ENCODE data around the gene SNAP91.

The SNAP91 gene

GRCh38 chr6:83514866-83515466, 193.9 kb downstream of the SNAP91 start:
- Histone ChIP-seq H3K14ac (ENCODE audit: low read length) (no peak overlapping the region), H3K23ac (ENCODE audit: low read depth, low read length, poor library complexity) (no peak overlapping the region), H3K4me1 (ENCODE audit: control insufficient read depth in 2 of 2, insufficient read depth in 1 of 2, low read depth in 1 of 2, low read length in 2 of 2) (peaks cover 0 to 3% of the 10 kb centered on the region in 2 donors), H3K27ac (replicated peaks; ENCODE audit: low read length) (no peak overlapping the region), H3K18ac (ENCODE audit: low read length) (no peak overlapping the region), H2BK15ac (ENCODE audit: low read length) (no peak overlapping the region), H3K36me3 (replicated peaks in 1 of 2; ENCODE audit: control insufficient read depth in 2 of 2, insufficient read depth in 2 of 2, low read length in 2 of 2) (no peaks in the 10 kb centered on the region), H3K27me3 (ENCODE audit: control insufficient read depth in 3 of 3, insufficient read depth in 3 of 3, low read depth in 1 of 3, low read length in 3 of 3) (peaks cover 0 to 16% (median 0%) of the 10 kb centered on the region in 3 experiments), H3K79me1 (ENCODE audit: low read depth, low read length) (no peaks in the 10 kb centered on the region), H4K8ac (ENCODE audit: low read depth, low read length) (no peak overlapping the region), H2AFZ (ENCODE audit: low read length) (no peak overlapping the region), H3K4me3 (ENCODE audit: low read length in 2 of 2) (no peak overlapping the region), H2AK5ac (ENCODE audit: low read depth, low read length) (no peak overlapping the region), H2BK12ac (ENCODE audit: low read length) (no peak overlapping the region), H3K4me2 (ENCODE audit: insufficient read depth, low read length, poor library complexity, severe bottlenecking) (no peak overlapping the region), H2BK120ac (ENCODE audit: low read depth, low read length) (no peak overlapping the region), H3K4ac (ENCODE audit: low read length) (no peak overlapping the region), H3K9me3 (replicated peaks in 1 of 2; ENCODE audit: control insufficient read depth in 2 of 2, insufficient read depth in 1 of 2, low read depth in 1 of 2, low read length in 2 of 2) (no peaks in the 10 kb centered on the region), H2BK5ac (ENCODE audit: low read length) (no peak overlapping the region), H3K9ac (ENCODE audit: low read depth, low read length, poor library complexity) (no peak overlapping the region), H4K91ac (ENCODE audit: low read depth, low read length, poor library complexity) (no peak overlapping the region)
- WGBS, 2 donors (ENCODE audit: extremely low coverage in 2 of 2, insufficient read length in 2 of 2, insufficient replicate concordance in 1 of 2): no CpG with 5 or more reads among the region's 4 CpGs
- peak; percentile 56 for DNase-seq (ENCODE audit: low spot score)

GRCh38 chr6:83514466-83514865, 194.4 kb downstream of the SNAP91 start:
- Histone ChIP-seq H3K9me3 (replicated peaks in 1 of 2; ENCODE audit: control insufficient read depth in 2 of 2, insufficient read depth in 1 of 2, low read depth in 1 of 2, low read length in 2 of 2) (no peaks in the 10 kb centered on the region), H3K23ac (ENCODE audit: low read depth, low read length, poor library complexity) (no peak overlapping the region), H3K4me1 (ENCODE audit: control insufficient read depth in 2 of 2, insufficient read depth in 1 of 2, low read depth in 1 of 2, low read length in 2 of 2) (peaks cover 0 to 3% of the 10 kb centered on the region in 2 donors), H2BK12ac (ENCODE audit: low read length) (no peak overlapping the region), H2AFZ (ENCODE audit: low read length) (no peak overlapping the region), H3K4ac (ENCODE audit: low read length) (no peak overlapping the region), H2BK5ac (ENCODE audit: low read length) (no peak overlapping the region), H4K8ac (ENCODE audit: low read depth, low read length) (no peak overlapping the region), H4K91ac (ENCODE audit: low read depth, low read length, poor library complexity) (no peak overlapping the region), H3K9ac (ENCODE audit: low read depth, low read length, poor library complexity) (no peak overlapping the region), H3K36me3 (replicated peaks in 1 of 2; ENCODE audit: control insufficient read depth in 2 of 2, insufficient read depth in 2 of 2, low read length in 2 of 2) (no peaks in the 10 kb centered on the region), H3K14ac (ENCODE audit: low read length) (no peak overlapping the region), H3K18ac (ENCODE audit: low read length) (no peak overlapping the region), H3K79me1 (ENCODE audit: low read depth, low read length) (no peaks in the 10 kb centered on the region), H3K27ac (replicated peaks; ENCODE audit: low read length) (no peak overlapping the region), H3K27me3 (ENCODE audit: control insufficient read depth in 3 of 3, insufficient read depth in 3 of 3, low read depth in 1 of 3, low read length in 3 of 3) (peaks cover 0 to 16% (median 0%) of the 10 kb centered on the region in 3 experiments), H2AK5ac (ENCODE audit: low read depth, low read length) (no peak overlapping the region), H2BK15ac (ENCODE audit: low read length) (no peak overlapping the region), H2BK120ac (ENCODE audit: low read depth, low read length) (no peak overlapping the region), H3K4me3 (ENCODE audit: low read length in 2 of 2) (no peak overlapping the region), H3K4me2 (ENCODE audit: insufficient read depth, low read length, poor library complexity, severe bottlenecking) (no peak overlapping the region)
- WGBS, 2 donors (ENCODE audit: extremely low coverage in 2 of 2, insufficient read length in 2 of 2, insufficient replicate concordance in 1 of 2): no CpG with 5 or more reads among the region's 1 CpG
- no peak for DNase-seq (ENCODE audit: low spot score)

- Histone ChIP-seq H3K79me1 (ENCODE audit: low read depth, low read length) (no peaks in the 10 kb centered on the region), H3K4me1 (ENCODE audit: control insufficient read depth in 2 of 2, insufficient read depth in 1 of 2, low read depth in 1 of 2, low read length in 2 of 2) (peaks cover 0 to 3% of the 10 kb centered on the region in 2 donors), H3K36me3 (replicated peaks in 1 of 2; ENCODE audit: control insufficient read depth in 2 of 2, insufficient read depth in 2 of 2, low read length in 2 of 2) (no peaks in the 10 kb centered on the region), H3K4ac (ENCODE audit: low read length) (no peak within 1 kb of the TSS), H4K8ac (ENCODE audit: low read depth, low read length) (no peak within 1 kb of the TSS), H3K23ac (ENCODE audit: low read depth, low read length, poor library complexity) (no peak within 1 kb of the TSS), H2BK12ac (ENCODE audit: low read length) (no peak within 1 kb of the TSS), H4K91ac (ENCODE audit: low read depth, low read length, poor library complexity) (no peak within 1 kb of the TSS), H3K9me3 (replicated peaks in 1 of 2; ENCODE audit: control insufficient read depth in 2 of 2, insufficient read depth in 1 of 2, low read depth in 1 of 2, low read length in 2 of 2) (no peaks in the 10 kb centered on the region), H3K4me3 (ENCODE audit: low read length in 2 of 2) (peak within 1 kb of the TSS; percentile 37 to 80), H2BK5ac (ENCODE audit: low read length) (no peak within 1 kb of the TSS), H3K9ac (ENCODE audit: low read depth, low read length, poor library complexity) (no peak within 1 kb of the TSS), H2BK120ac (ENCODE audit: low read depth, low read length) (no peak within 1 kb of the TSS), H3K4me2 (ENCODE audit: insufficient read depth, low read length, poor library complexity, severe bottlenecking) (peak within 1 kb of the TSS; percentile 74), H2AK5ac (ENCODE audit: low read depth, low read length) (no peak within 1 kb of the TSS), H2BK15ac (ENCODE audit: low read length) (no peak within 1 kb of the TSS), H3K27ac (replicated peaks; ENCODE audit: low read length) (peak within 1 kb of the TSS; percentile 52), H2AFZ (ENCODE audit: low read length) (peak within 1 kb of the TSS; percentile 91), H3K18ac (ENCODE audit: low read length) (peak within 1 kb of the TSS; percentile 73), H3K27me3 (ENCODE audit: control insufficient read depth in 3 of 3, insufficient read depth in 3 of 3, low read depth in 1 of 3, low read length in 3 of 3) (peaks cover 0 to 16% (median 0%) of the 10 kb centered on the region in 3 experiments), H3K14ac (ENCODE audit: low read length) (no peak within 1 kb of the TSS)
- no CpG with 5 or more reads among the region's 38 CpGs for WGBS, 2 donors (ENCODE audit: extremely low coverage in 2 of 2, insufficient read length in 2 of 2, insufficient replicate concordance in 1 of 2)
- peak; percentile 77 for DNase-seq (ENCODE audit: low spot score)
Measured at GRCh38 chr6:83511901-83512681, 196.8 kb downstream of the SNAP91 start, which contains the start of gene PRSS35. Gene PRSS35 (plus strand): TSS chr6:83512534. CDS start chr6:83523442, 10,908 bp downstream.

- Histone ChIP-seq H3K4me1 (ENCODE audit: control insufficient read depth in 2 of 2, insufficient read depth in 1 of 2, low read depth in 1 of 2, low read length in 2 of 2) (peaks cover 0 to 3% of the 10 kb centered on the region in 2 donors), H2BK120ac (ENCODE audit: low read depth, low read length) (no peak overlapping the region), H3K27me3 (ENCODE audit: control insufficient read depth in 3 of 3, insufficient read depth in 3 of 3, low read depth in 1 of 3, low read length in 3 of 3) (peaks cover 0 to 16% (median 0%) of the 10 kb centered on the region in 3 experiments), H3K4me2 (ENCODE audit: insufficient read depth, low read length, poor library complexity, severe bottlenecking) (no peak overlapping the region), H2BK15ac (ENCODE audit: low read length) (no peak overlapping the region), H3K18ac (ENCODE audit: low read length) (no peak overlapping the region), H2AFZ (ENCODE audit: low read length) (no peak overlapping the region), H4K8ac (ENCODE audit: low read depth, low read length) (no peak overlapping the region), H4K91ac (ENCODE audit: low read depth, low read length, poor library complexity) (no peak overlapping the region), H2BK12ac (ENCODE audit: low read length) (no peak overlapping the region), H3K4ac (ENCODE audit: low read length) (no peak overlapping the region), H2AK5ac (ENCODE audit: low read depth, low read length) (no peak overlapping the region), H3K79me1 (ENCODE audit: low read depth, low read length) (no peaks in the 10 kb centered on the region), H3K14ac (ENCODE audit: low read length) (no peak overlapping the region), H3K9ac (ENCODE audit: low read depth, low read length, poor library complexity) (no peak overlapping the region), H3K9me3 (replicated peaks in 1 of 2; ENCODE audit: control insufficient read depth in 2 of 2, insufficient read depth in 1 of 2, low read depth in 1 of 2, low read length in 2 of 2) (no peaks in the 10 kb centered on the region), H3K23ac (ENCODE audit: low read depth, low read length, poor library complexity) (no peak overlapping the region), H3K27ac (replicated peaks; ENCODE audit: low read length) (no peak overlapping the region), H3K4me3 (ENCODE audit: low read length in 2 of 2) (no peak overlapping the region), H3K36me3 (replicated peaks in 1 of 2; ENCODE audit: control insufficient read depth in 2 of 2, insufficient read depth in 2 of 2, low read length in 2 of 2) (no peaks in the 10 kb centered on the region), H2BK5ac (ENCODE audit: low read length) (no peak overlapping the region)
- WGBS, 2 donors (ENCODE audit: extremely low coverage in 2 of 2, insufficient read length in 2 of 2, insufficient replicate concordance in 1 of 2): no CpG with 5 or more reads among the region's 8 CpGs
- DNase-seq (ENCODE audit: low spot score): no peak
Measured at GRCh38 chr6:83511266-83511665, 197.6 kb downstream of the SNAP91 start.

Data from neuronal stem cell (in vitro differentiated cells).